HL-60/S4 treated with phorbol 12-myristate 13-acetate at 8.2 ng/mL for 4 days and 3 days (cell line): ENCODE data around the gene IKZF1.
"Not testable (repeated sequence)": the region's sequence is repeated elsewhere in the genome, so short reads cannot be mapped to it uniquely, and the experiment has no call there.

Experiments
- in situ Hi-C: fragments of 300-500 bp; cut with MboI; formaldehyde crosslinking; loops from 2 replicates; pipeline ENCODE4 v1.15.0; 2022; ENCODE audit warnings: low sequenced_read_pairs

Gene IKZF1

GRCh38 chr7:50332241-50333165 is 28.0 kb downstream of the IKZF1 start:
- in situ Hi-C loops = no loop called here

GRCh38 chr7:50333221-50333651 is 28.7 kb downstream of the IKZF1 start:
- in situ Hi-C loops = no loop called here

GRCh38 chr7:50334341-50334994 is 30.0 kb downstream of the IKZF1 start:
- in situ Hi-C loops = no loop called here

GRCh38 chr7:50335230-50335794 is 30.8 kb downstream of the IKZF1 start:
- in situ Hi-C loops = no loop called here

- in situ Hi-C loops = no loop called here
Measured at GRCh38 chr7:50335795-50336754, 31.6 kb downstream of the IKZF1 start.

- in situ Hi-C loops = no loop called here
Measured at GRCh38 chr7:50336894-50337703, 32.6 kb downstream of the IKZF1 start.

- in situ Hi-C loops = not testable (repeated sequence)
Measured at GRCh38 chr7:50339472-50339871, 35.0 kb downstream of the IKZF1 start.

GRCh38 chr7:50339990-50340500 is 35.5 kb downstream of the IKZF1 start:
- in situ Hi-C loops = no loop called here

- in situ Hi-C loops = no loop called here
Measured at GRCh38 chr7:50341724-50342123, 37.2 kb downstream of the IKZF1 start.

- in situ Hi-C loops = no loop called here
Measured at GRCh38 chr7:50342616-50343114, 38.1 kb downstream of the IKZF1 start.

GRCh38 chr7:50346545-50347497 is 42.3 kb downstream of the IKZF1 start:
- in situ Hi-C loops = no loop called here

- in situ Hi-C loops = no loop called here
Measured at GRCh38 chr7:50347693-50348092, 43.2 kb downstream of the IKZF1 start.

GRCh38 chr7:50348469-50349162 is 44.1 kb downstream of the IKZF1 start:
- in situ Hi-C loops = no loop called here

GRCh38 chr7:50349399-50349798 is 44.9 kb downstream of the IKZF1 start:
- in situ Hi-C loops = no loop called here

- in situ Hi-C loops = no loop called here
Measured at GRCh38 chr7:50349963-50350944, 45.7 kb downstream of the IKZF1 start.

- in situ Hi-C loops = no loop called here
Measured at GRCh38 chr7:50351267-50351666, 46.8 kb downstream of the IKZF1 start.
